Measurements from ENCODE around the gene GZF1. TPM values are rescaled to one million over a fixed set of nuclear protein-coding genes. Genes with fewer than 3 reads are reported as not detected.

GZF1 gene
- polyA plus RNA-seq, 1 experiment: 22.7 TPM

DNA sequence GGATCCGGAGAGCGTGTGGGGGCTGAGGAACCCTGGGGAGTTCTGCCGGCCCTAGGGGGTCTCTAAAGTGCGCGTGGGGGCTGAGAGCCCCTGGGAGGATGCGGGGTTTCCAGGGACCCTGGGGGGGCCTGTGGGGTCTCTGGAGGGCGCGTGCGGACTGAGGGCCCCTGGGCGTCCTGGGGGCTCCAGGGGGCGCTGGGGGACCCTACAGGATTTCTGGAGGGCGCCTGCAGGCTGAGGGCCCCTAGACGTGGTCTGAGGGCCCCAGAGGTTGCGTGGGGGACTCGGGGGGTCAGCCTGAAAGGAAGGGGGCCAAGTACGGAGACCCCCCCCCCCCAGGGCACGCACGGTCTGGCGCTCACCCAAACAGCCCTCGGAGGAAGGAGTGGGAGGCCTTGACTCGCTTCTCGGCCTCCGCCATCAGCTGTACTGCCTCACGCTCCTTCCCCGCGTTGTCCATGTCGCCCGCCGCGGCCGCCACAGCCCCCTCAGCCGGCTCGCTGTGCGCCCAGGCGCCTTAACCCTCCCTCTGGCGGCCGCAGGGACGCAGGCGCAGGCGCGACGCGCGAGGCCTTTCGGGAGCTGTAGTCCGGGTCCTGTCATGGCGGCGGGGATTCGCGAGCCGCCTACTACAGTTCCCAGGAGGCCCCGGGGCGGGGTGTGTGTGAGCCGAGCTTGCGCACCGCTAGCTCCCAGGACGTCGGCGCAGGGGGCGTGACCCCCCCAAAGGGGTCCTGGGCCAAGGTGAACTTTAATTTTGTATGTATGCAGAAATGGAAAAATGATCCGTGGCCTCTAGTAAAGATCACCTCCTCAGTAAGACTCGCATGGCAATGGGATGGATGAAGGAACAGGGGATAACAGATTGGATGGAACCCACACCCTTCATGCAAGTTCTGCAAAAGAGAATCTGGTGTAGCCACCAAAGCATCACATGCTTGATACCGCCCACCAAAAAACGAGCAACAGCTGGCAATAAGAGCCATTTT is 59.3 kb downstream of the GZF1 start, which contains the start of gene NAPB:
NAPB (minus strand) TSS at position 546 of the 989 bp plus-strand sequence; CDS start at position 460, 86 bp downstream.
- TF ChIP-seq CTCF (IDR thresholded peaks at IDR 0.05; ENCODE audit: insufficient read depth, low read depth, low read length): peak; percentile 46; the same call in 1 of the 2 replicates
- peak; percentile 43 for DNase-seq (ENCODE audit: low read depth)
- POLR2A ChIA-PET: no interaction called here
- Histone ChIP-seq H3K4me3 (ENCODE audit: low read depth, low read length) (peak within 1 kb of the TSS; percentile 74), H3K36me3 (ENCODE audit: control insufficient read depth, insufficient read depth, low read length) (no peaks in the 10 kb centered on the region), H3K27me3 (ENCODE audit: control insufficient read depth, insufficient read depth, low read length) (peaks cover 5% of the 10 kb centered on the region)
- CTCF ChIA-PET: interaction anchor here (0.6 to 1.8 kb wide), 6 partner anchors 14 to 80 kb away, joined by 3 to 4 read pairs (median 4); partner anchors contain the start of gene NXT1

Small RNAs within 50 kb of the gene (small RNA-seq; reads per million reads assigned to genes)
- not detected for gene RNA5SP479 (ENCODE audit: insufficient read length, low read depth, low replicate concordance)

Other genes starting within 250 kb of the GZF1 start
- 19.2 and 24.2 TPM in 2 replicates for gene NXT1, start 11.4 kb upstream of the GZF1 start, polyA plus RNA-seq (2011; rRNA removed)
- 3.8 and 6.6 TPM in 2 replicates for gene NAPB, start 59.3 kb downstream of the GZF1 start, polyA plus RNA-seq (2011; rRNA removed)
- gene CSTL1, start 77.5 kb downstream of the GZF1 start, polyA plus RNA-seq (2011; rRNA removed): not detected in 2 replicates
- gene CST11, start 90.7 kb downstream of the GZF1 start, polyA plus RNA-seq (2011; rRNA removed): not detected in 2 replicates
- gene CST8, start 128.9 kb downstream of the GZF1 start, polyA plus RNA-seq (2011; rRNA removed): not detected in 2 replicates
- gene CST9L, start 206.3 kb downstream of the GZF1 start, polyA plus RNA-seq (2011; rRNA removed): not detected in 2 replicates
- not detected in 2 replicates for gene CST9, start 243.7 kb downstream of the GZF1 start, polyA plus RNA-seq (2011; rRNA removed)

Measured in BJ (cell line).